Measurements from ENCODE around the gene PIGQ.
A peak's percentile ranks its signal among the peaks of the same experiment; 100 is the strongest.

Gene PIGQ

GRCh38 chr16:624526-625070, 54.8 kb downstream of the PIGQ start:
- TF ChIP-seq CTCF (IDR thresholded peaks at IDR 0.05; ENCODE audit: low read depth, low read length, missing control alignments): no peak
- DNase-seq (ENCODE audit: low read depth): no peak
- in situ Hi-C loops (cut with HindIII; ENCODE audit: low sequenced_read_pairs): no loop called here
- no peak overlapping the region for H3K4me3 ChIP-seq (ENCODE audit: low read depth, low read length)

GRCh38 chr16:625117-625976, 55.6 kb downstream of the PIGQ start:
- no peak overlapping the region for H3K4me3 ChIP-seq (ENCODE audit: low read depth, low read length)
- TF ChIP-seq CTCF (IDR thresholded peaks at IDR 0.05; ENCODE audit: low read depth, low read length, missing control alignments): no peak
- no peak for DNase-seq (ENCODE audit: low read depth)
- in situ Hi-C loops (cut with HindIII; ENCODE audit: low sequenced_read_pairs): no loop called here

GRCh38 chr16:625977-626765, 56.4 kb downstream of the PIGQ start:
- no peak for DNase-seq (ENCODE audit: low read depth)
- no peak for TF ChIP-seq CTCF (IDR thresholded peaks at IDR 0.05; ENCODE audit: low read depth, low read length, missing control alignments)
- in situ Hi-C loops (cut with HindIII; ENCODE audit: low sequenced_read_pairs): no loop called here
- H3K4me3 ChIP-seq (ENCODE audit: low read depth, low read length): no peak overlapping the region

- peak; percentile 94 for DNase-seq (ENCODE audit: low read depth)
- TF ChIP-seq CTCF (IDR thresholded peaks at IDR 0.05; ENCODE audit: low read depth, low read length, missing control alignments): no peak
- in situ Hi-C loops (cut with HindIII; ENCODE audit: low sequenced_read_pairs): no loop called here
- no peak overlapping the region for H3K4me3 ChIP-seq (ENCODE audit: low read depth, low read length)
Observed at GRCh38 chr16:626787-627453, 57.2 kb downstream of the PIGQ start.

GRCh38 chr16:627454-628239, 57.9 kb downstream of the PIGQ start:
- H3K4me3 ChIP-seq (ENCODE audit: low read depth, low read length): no peak overlapping the region
- no peak for DNase-seq (ENCODE audit: low read depth)
- in situ Hi-C loops (cut with HindIII; ENCODE audit: low sequenced_read_pairs): no loop called here
- TF ChIP-seq CTCF (IDR thresholded peaks at IDR 0.05; ENCODE audit: low read depth, low read length, missing control alignments): no peak

All from astrocyte of the cerebellum (primary cell).